ENCODE measurements around the gene C14orf119.

C14orf119 gene

GRCh38 chr14:23060536-23061260 lies 34.6 kb upstream of the C14orf119 start:
- Histone ChIP-seq H3K36me3 (peaks cover 76% of the 10 kb centered on the region), H3K9me3 (no peaks in the 10 kb centered on the region), H3K4me2 (peak overlapping the region; percentile 97; the same call in 1 of the 2 replicates), H3K9ac (no peak overlapping the region), H3K4me3 (no peak overlapping the region), H4K20me1 (peaks cover 74% of the 10 kb centered on the region), H3K27me3 (0 out of 2 replicates have a peak, but pooled peaks cover 7% of the 10 kb centered on the region), H3K4me1 (peaks cover 51% of the 10 kb centered on the region), H3K27ac (no peak overlapping the region)
- no peak for TF ChIP-seq Cebpa-rat (IDR thresholded peaks at IDR 0.05)

GRCh38 chr14:23062002-23062401 lies 33.3 kb upstream of the C14orf119 start:
- no peaks in the 10 kb centered on the region for H3K9me3 ChIP-seq
- H3K4me3 ChIP-seq: no peak overlapping the region
- H3K4me1 ChIP-seq: peaks cover 38% of the 10 kb centered on the region
- no peak for TF ChIP-seq Cebpa-rat (IDR thresholded peaks at IDR 0.05)
- no peak overlapping the region for H3K27ac ChIP-seq
- H4K20me1 ChIP-seq: peaks cover 87% of the 10 kb centered on the region
- no peak overlapping the region for H3K9ac ChIP-seq
- H3K4me2 ChIP-seq: no peak overlapping the region
- H3K27me3 ChIP-seq: 0 out of 2 replicates have a peak, but pooled peaks cover 2% of the 10 kb centered on the region
- H3K36me3 ChIP-seq: peaks cover 89% of the 10 kb centered on the region

- peaks cover 92% of the 10 kb centered on the region for H4K20me1 ChIP-seq
- TF ChIP-seq Cebpa-rat (IDR thresholded peaks at IDR 0.05): no peak
- peaks cover 100% of the 10 kb centered on the region for H3K36me3 ChIP-seq
- no peak overlapping the region for H3K9ac ChIP-seq
- H3K27ac ChIP-seq: no peak overlapping the region
- no peak overlapping the region for H3K4me2 ChIP-seq
- no peaks in the 10 kb centered on the region for H3K9me3 ChIP-seq
- no peaks in the 10 kb centered on the region for H3K27me3 ChIP-seq
- H3K4me3 ChIP-seq: no peak overlapping the region
- H3K4me1 ChIP-seq: peaks cover 39% of the 10 kb centered on the region
These were observed 31.7 kb upstream of the C14orf119 start for GRCh38 chr14:23063601-23064000.

GRCh38 chr14:23066368-23066767 lies 28.9 kb upstream of the C14orf119 start:
- Histone ChIP-seq H4K20me1 (peaks cover 88% of the 10 kb centered on the region), H3K9me3 (no peaks in the 10 kb centered on the region), H3K4me2 (no peak overlapping the region), H3K9ac (peak overlapping the region; percentile 38; the same call in 1 of the 2 replicates), H3K4me1 (peaks cover 25% of the 10 kb centered on the region), H3K36me3 (peaks cover 79% of the 10 kb centered on the region), H3K4me3 (no peak overlapping the region), H3K27ac (no peak overlapping the region), H3K27me3 (no peaks in the 10 kb centered on the region)
- TF ChIP-seq Cebpa-rat (IDR thresholded peaks at IDR 0.05): no peak

- H3K9me3 ChIP-seq: no peaks in the 10 kb centered on the region
- H4K20me1 ChIP-seq: peaks cover 92% of the 10 kb centered on the region
- peaks cover 75% of the 10 kb centered on the region for H3K36me3 ChIP-seq
- H3K4me3 ChIP-seq: no peak overlapping the region
- no peaks in the 10 kb centered on the region for H3K27me3 ChIP-seq
- 0 out of 2 replicates have a peak overlapping the region, but pooled peaks have one; percentile 38 for H3K9ac ChIP-seq
- TF ChIP-seq Cebpa-rat (IDR thresholded peaks at IDR 0.05): no peak
- H3K4me2 ChIP-seq: no peak overlapping the region
- peaks cover 32% of the 10 kb centered on the region for H3K4me1 ChIP-seq
- H3K27ac ChIP-seq: no peak overlapping the region
These were observed 28.2 kb upstream of the C14orf119 start for GRCh38 chr14:23066855-23067744.

GRCh38 chr14:23067847-23068788 lies 27.2 kb upstream of the C14orf119 start:
- peaks cover 84% of the 10 kb centered on the region for H4K20me1 ChIP-seq
- H3K4me3 ChIP-seq: no peak overlapping the region
- peak overlapping the region; percentile 95 for H3K4me2 ChIP-seq
- no peaks in the 10 kb centered on the region for H3K27me3 ChIP-seq
- H3K9me3 ChIP-seq: no peaks in the 10 kb centered on the region
- peaks cover 75% of the 10 kb centered on the region for H3K36me3 ChIP-seq
- no peak overlapping the region for H3K9ac ChIP-seq
- peaks cover 41% of the 10 kb centered on the region for H3K4me1 ChIP-seq
- H3K27ac ChIP-seq: no peak overlapping the region
- no peak for TF ChIP-seq Cebpa-rat (IDR thresholded peaks at IDR 0.05)

- Histone ChIP-seq H3K27ac (no peak overlapping the region), H3K27me3 (no peaks in the 10 kb centered on the region), H3K4me3 (no peak overlapping the region), H3K36me3 (peaks cover 75% of the 10 kb centered on the region), H4K20me1 (peaks cover 77% of the 10 kb centered on the region), H3K4me1 (peaks cover 41% of the 10 kb centered on the region), H3K9me3 (no peaks in the 10 kb centered on the region), H3K9ac (0 out of 2 replicates have a peak overlapping the region, but pooled peaks have one; percentile 22), H3K4me2 (peak overlapping the region; percentile 95)
- no peak for TF ChIP-seq Cebpa-rat (IDR thresholded peaks at IDR 0.05)
These were observed 26.4 kb upstream of the C14orf119 start for GRCh38 chr14:23068789-23069412.

- Histone ChIP-seq H4K20me1 (peaks cover 71% of the 10 kb centered on the region), H3K27ac (no peak overlapping the region), H3K4me2 (peak overlapping the region; percentile 95), H3K9me3 (no peaks in the 10 kb centered on the region), H3K4me1 (peaks cover 41% of the 10 kb centered on the region), H3K27me3 (no peaks in the 10 kb centered on the region), H3K4me3 (0 out of 2 replicates have a peak overlapping the region, but pooled peaks have one; percentile 5), H3K36me3 (peaks cover 75% of the 10 kb centered on the region), H3K9ac (peak overlapping the region; percentile 29; the same call in 1 of the 2 replicates)
- no peak for TF ChIP-seq Cebpa-rat (IDR thresholded peaks at IDR 0.05)
These were observed 25.9 kb upstream of the C14orf119 start for GRCh38 chr14:23069413-23069806.
